HAP-1 (cell line): ENCODE results near the gene BMPER.

ENCODE experiments used
- DNase-seq, 2 experiments: peaks; one replicate each; pipeline ENCODE4 v3.0.0-alpha.2; 2016 to 2020; ENCODE audit warnings: low spot score in 2 of 2
- H3K27me3 ChIP-seq: fragments of 250-450 bp; sonication (Bioruptor Pico); 2 replicates; pipeline ENCODE4 v1.5.1; 2020; ENCODE audit warnings: low read depth, mild to moderate bottlenecking, moderate library complexity
- H3K36me3 ChIP-seq: fragments of 250-450 bp; sonication (Bioruptor Pico); replicated peaks from 2 replicates; pipeline ENCODE4 v1.5.1; 2020; ENCODE audit warnings: mild to moderate bottlenecking
- H3K4me1 ChIP-seq: fragments of 250-450 bp; sonication (Bioruptor Pico); 2 replicates; pipeline ENCODE4 v1.5.1; 2020; ENCODE audit warnings: mild to moderate bottlenecking
- H3K4me3 ChIP-seq: fragments of 250-450 bp; sonication (Bioruptor Pico); 2 replicates; pipeline ENCODE4 v1.5.1; 2020; ENCODE audit warnings: mild to moderate bottlenecking, moderate library complexity
- H3K9me3 ChIP-seq: fragments of 250-450 bp; sonication (Bioruptor Pico); 2 replicates; pipeline ENCODE4 v1.5.1; 2020; ENCODE audit warnings: mild to moderate bottlenecking, moderate library complexity
- in situ Hi-C: fragments of 300-500 bp; cut with MboI; formaldehyde crosslinking; loops from 3 replicates; pipeline ENCODE4 v1.14.3; 2020; ENCODE audit warnings: low sequenced_read_pairs, inconsistent platforms, mixed read lengths

Gene BMPER

GRCh38 chr7:34115503-34115902 lies 210.2 kb downstream of the BMPER start:
- no peaks in the 10 kb centered on the region for H3K4me1 ChIP-seq
- no peak for DNase-seq
- no peaks in the 10 kb centered on the region for H3K27me3 ChIP-seq
- H3K36me3 ChIP-seq, result no peaks in the 10 kb centered on the region
- in situ Hi-C loops, result no loop called here
- no peaks in the 10 kb centered on the region for H3K9me3 ChIP-seq
- no peak overlapping the region for H3K4me3 ChIP-seq

- Histone ChIP-seq H3K4me3 (no peak overlapping the region), H3K27me3 (no peaks in the 10 kb centered on the region), H3K36me3 (no peaks in the 10 kb centered on the region), H3K9me3 (no peaks in the 10 kb centered on the region), H3K4me1 (no peaks in the 10 kb centered on the region)
- no peak for DNase-seq
- in situ Hi-C loops, result no loop called here
Observed at GRCh38 chr7:34117573-34117972, 212.2 kb downstream of the BMPER start.

- in situ Hi-C loops, result no loop called here
Observed at GRCh38 chr7:34121366-34121765, 216.0 kb downstream of the BMPER start.

GRCh38 chr7:34123316-34123715 lies 218.0 kb downstream of the BMPER start:
- Histone ChIP-seq H3K4me1 (no peaks in the 10 kb centered on the region), H3K36me3 (no peaks in the 10 kb centered on the region), H3K27me3 (no peaks in the 10 kb centered on the region), H3K4me3 (no peak overlapping the region), H3K9me3 (no peaks in the 10 kb centered on the region)
- in situ Hi-C loops, result no loop called here
- DNase-seq, result no peak

More at GRCh38 chr7:34121366-34121765, 216.0 kb downstream of the BMPER start:
- Histone ChIP-seq H3K4me3 (no peak overlapping the region), H3K27me3 (no peaks in the 10 kb centered on the region), H3K4me1 (no peaks in the 10 kb centered on the region), H3K9me3 (no peaks in the 10 kb centered on the region), H3K36me3 (no peaks in the 10 kb centered on the region)
- no peak for DNase-seq

GRCh38 chr7:34124765-34125164 lies 219.4 kb downstream of the BMPER start:
- no peak for DNase-seq
- Histone ChIP-seq H3K27me3 (no peaks in the 10 kb centered on the region), H3K9me3 (no peaks in the 10 kb centered on the region), H3K4me3 (no peak overlapping the region), H3K36me3 (no peaks in the 10 kb centered on the region), H3K4me1 (no peaks in the 10 kb centered on the region)
- in situ Hi-C loops, result no loop called here

GRCh38 chr7:34128762-34129161 lies 223.4 kb downstream of the BMPER start:
- no peaks in the 10 kb centered on the region for H3K36me3 ChIP-seq
- no peak for DNase-seq
- H3K4me1 ChIP-seq, result no peaks in the 10 kb centered on the region
- no peaks in the 10 kb centered on the region for H3K27me3 ChIP-seq
- H3K4me3 ChIP-seq, result no peak overlapping the region
- in situ Hi-C loops, result no loop called here
- H3K9me3 ChIP-seq, result no peaks in the 10 kb centered on the region

GRCh38 chr7:34130558-34131295 lies 225.4 kb downstream of the BMPER start:
- H3K4me3 ChIP-seq, result no peak overlapping the region
- in situ Hi-C loops, result no loop called here
- H3K27me3 ChIP-seq, result no peaks in the 10 kb centered on the region
- H3K9me3 ChIP-seq, result no peaks in the 10 kb centered on the region
- no peak for DNase-seq
- H3K4me1 ChIP-seq, result no peaks in the 10 kb centered on the region
- no peaks in the 10 kb centered on the region for H3K36me3 ChIP-seq

GRCh38 chr7:34131371-34131770 lies 226.0 kb downstream of the BMPER start:
- Histone ChIP-seq H3K36me3 (no peaks in the 10 kb centered on the region), H3K9me3 (no peaks in the 10 kb centered on the region), H3K4me3 (no peak overlapping the region), H3K27me3 (no peaks in the 10 kb centered on the region), H3K4me1 (no peaks in the 10 kb centered on the region)
- no peak for DNase-seq
- in situ Hi-C loops, result no loop called here

- in situ Hi-C loops, result no loop called here
- H3K4me1 ChIP-seq, result no peaks in the 10 kb centered on the region
- no peak overlapping the region for H3K4me3 ChIP-seq
- H3K9me3 ChIP-seq, result no peaks in the 10 kb centered on the region
- no peak for DNase-seq
- H3K36me3 ChIP-seq, result no peaks in the 10 kb centered on the region
- no peaks in the 10 kb centered on the region for H3K27me3 ChIP-seq
Observed at GRCh38 chr7:34133356-34133982, 228.1 kb downstream of the BMPER start.

- in situ Hi-C loops, result no loop called here
- no peaks in the 10 kb centered on the region for H3K9me3 ChIP-seq
- H3K27me3 ChIP-seq, result no peaks in the 10 kb centered on the region
- no peaks in the 10 kb centered on the region for H3K4me1 ChIP-seq
- H3K4me3 ChIP-seq, result no peak overlapping the region
- H3K36me3 ChIP-seq, result no peaks in the 10 kb centered on the region
- DNase-seq, result peak; percentile 45 to 70
Observed at GRCh38 chr7:34133983-34134782, 228.8 kb downstream of the BMPER start.

- Histone ChIP-seq H3K9me3 (no peaks in the 10 kb centered on the region), H3K36me3 (no peaks in the 10 kb centered on the region), H3K4me3 (no peak overlapping the region), H3K4me1 (no peaks in the 10 kb centered on the region), H3K27me3 (no peaks in the 10 kb centered on the region)
- no peak for DNase-seq
- in situ Hi-C loops, result no loop called here
Observed at GRCh38 chr7:34135924-34136323, 230.6 kb downstream of the BMPER start.

GRCh38 chr7:34136698-34137097 lies 231.4 kb downstream of the BMPER start:
- no peaks in the 10 kb centered on the region for H3K4me1 ChIP-seq
- H3K27me3 ChIP-seq, result no peaks in the 10 kb centered on the region
- no peaks in the 10 kb centered on the region for H3K9me3 ChIP-seq
- no peak overlapping the region for H3K4me3 ChIP-seq
- no peaks in the 10 kb centered on the region for H3K36me3 ChIP-seq
- in situ Hi-C loops, result no loop called here
- no peak for DNase-seq

- Histone ChIP-seq H3K4me1 (no peaks in the 10 kb centered on the region), H3K4me3 (no peak overlapping the region), H3K9me3 (no peaks in the 10 kb centered on the region), H3K36me3 (no peaks in the 10 kb centered on the region), H3K27me3 (no peaks in the 10 kb centered on the region)
- in situ Hi-C loops, result no loop called here
- DNase-seq, result no peak
Observed at GRCh38 chr7:34137176-34137575, 231.8 kb downstream of the BMPER start.

- Histone ChIP-seq H3K9me3 (no peaks in the 10 kb centered on the region), H3K36me3 (no peaks in the 10 kb centered on the region), H3K27me3 (no peaks in the 10 kb centered on the region), H3K4me3 (no peak overlapping the region), H3K4me1 (no peaks in the 10 kb centered on the region)
- no peak for DNase-seq
- in situ Hi-C loops, result no loop called here
Observed at GRCh38 chr7:34138483-34138882, 233.1 kb downstream of the BMPER start.
